HG03103 (cell line): ENCODE results near the gene GNAZ.
"Not testable (repeated sequence)": the region's sequence is repeated elsewhere in the genome, so short reads cannot be mapped to it uniquely, and the experiment has no call there.

Experiments used
- ATAC-seq: cut with Tn5 transposase; IDR thresholded peaks from one replicate; pipeline ENCODE4 v1.9.1; 2021; ENCODE audit warnings: low read depth; ENCODE audit not compliant: unreplicated experiment

GNAZ gene

DNA sequence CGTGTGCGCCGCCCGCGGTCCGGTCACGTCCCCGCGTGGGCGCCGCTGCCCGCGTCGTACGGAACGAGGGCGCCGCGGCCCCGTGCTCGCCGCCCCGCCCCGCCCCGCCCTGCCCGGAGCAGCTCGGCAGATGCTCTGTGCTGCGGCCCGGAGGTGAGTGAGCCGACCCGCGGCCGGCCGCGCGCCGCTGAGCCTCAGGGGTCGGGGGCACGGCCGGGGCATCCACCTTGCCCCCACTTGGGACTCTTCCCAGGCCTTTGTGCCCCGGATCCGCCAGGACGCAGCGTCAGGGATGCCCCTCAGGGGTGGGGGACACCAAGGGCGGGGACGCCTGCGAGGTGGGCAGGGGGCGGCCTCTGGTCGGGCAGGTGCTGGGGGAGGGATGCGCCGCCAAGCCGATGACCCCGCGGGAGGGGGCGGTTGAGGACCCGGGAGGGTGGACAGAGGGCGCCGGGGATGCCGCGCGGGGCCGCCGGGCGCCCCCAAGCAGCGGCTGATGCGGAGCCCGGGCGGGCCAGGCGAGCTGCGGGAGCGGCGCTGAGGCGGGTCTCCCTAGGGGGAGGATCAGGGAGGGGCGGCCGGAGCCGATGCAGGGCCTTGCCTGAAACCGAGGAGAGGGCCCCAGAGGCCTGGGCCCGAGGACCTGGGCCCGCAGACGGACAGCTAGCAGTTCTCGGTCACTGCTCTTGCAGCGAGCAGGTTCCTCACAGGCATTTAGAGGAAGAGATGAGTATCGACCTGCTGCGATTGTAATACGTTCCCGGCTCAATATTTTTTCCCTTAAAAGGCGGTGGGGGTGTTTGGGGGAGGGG, at the start of gene GNAZ:
GNAZ (plus strand) TSS at position 102 of the 812 bp plus-strand sequence. CDS start 25,177 bp downstream, outside the sequence.
- ATAC-seq: no peak

- no peak for ATAC-seq
These were observed 49.5 kb upstream of the GNAZ start for GRCh38 chr22:23020659-23021293.

- not testable (repeated sequence) for ATAC-seq
These were observed 48.5 kb upstream of the GNAZ start for GRCh38 chr22:23021660-23022353.

GRCh38 chr22:23023294-23023693, 47.0 kb upstream of the GNAZ start:
- ATAC-seq: no peak

- ATAC-seq: no peak
These were observed 43.5 kb upstream of the GNAZ start for GRCh38 chr22:23026777-23027176.

DNA sequence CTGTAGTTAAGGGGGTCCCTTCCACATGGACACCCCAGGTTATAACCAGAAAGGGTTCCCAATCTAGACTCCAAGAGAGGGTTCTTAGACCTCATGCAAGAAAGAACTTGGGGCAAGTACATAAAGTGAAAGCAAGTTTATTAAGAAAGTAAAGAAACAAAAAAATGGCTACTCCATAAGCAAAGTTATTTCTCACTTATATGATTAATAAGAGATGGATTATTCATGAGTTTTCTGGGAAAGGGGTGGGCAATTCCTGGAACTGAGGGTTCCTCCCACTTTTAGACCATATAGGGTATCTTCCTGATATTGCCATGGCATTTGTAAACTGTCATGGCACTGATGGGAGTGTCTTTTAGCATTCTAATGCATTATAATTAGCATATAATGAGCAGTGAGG, 42.5 kb upstream of the GNAZ start:
- not testable (repeated sequence) for ATAC-seq

DNA sequence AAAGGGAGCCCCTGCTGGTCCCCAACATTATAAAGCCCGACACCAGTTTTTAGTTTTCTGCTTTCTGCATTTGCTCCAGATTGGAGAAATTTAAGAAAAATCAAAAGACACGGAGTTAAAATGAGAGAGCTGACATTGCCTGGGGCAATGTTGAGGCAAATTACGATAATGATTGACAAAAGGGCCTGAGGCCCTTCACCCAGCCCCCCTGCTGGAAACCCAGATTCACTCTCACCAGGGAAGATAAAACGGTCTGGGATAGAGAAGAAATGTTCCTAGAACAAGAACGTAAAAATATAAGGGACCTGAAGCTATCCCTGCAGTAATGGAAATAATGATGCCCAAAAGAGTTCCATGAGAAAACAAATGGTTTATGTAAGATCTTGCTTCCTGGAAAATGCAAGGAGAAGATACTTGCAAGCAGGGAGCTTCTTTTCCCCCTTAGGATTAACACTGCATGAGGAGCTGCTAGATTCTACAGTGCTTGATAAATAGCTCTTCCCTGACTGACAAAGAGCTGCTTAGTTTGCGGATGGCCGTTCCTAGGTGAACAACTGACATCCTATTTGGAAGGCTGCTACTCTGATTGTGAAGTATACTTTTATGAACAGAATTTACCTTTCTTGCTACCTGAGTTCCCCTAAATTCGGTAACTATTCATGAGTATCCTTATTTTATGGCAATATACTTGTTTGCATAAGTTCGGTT, 40.6 kb upstream of the GNAZ start:
- no peak for ATAC-seq

DNA sequence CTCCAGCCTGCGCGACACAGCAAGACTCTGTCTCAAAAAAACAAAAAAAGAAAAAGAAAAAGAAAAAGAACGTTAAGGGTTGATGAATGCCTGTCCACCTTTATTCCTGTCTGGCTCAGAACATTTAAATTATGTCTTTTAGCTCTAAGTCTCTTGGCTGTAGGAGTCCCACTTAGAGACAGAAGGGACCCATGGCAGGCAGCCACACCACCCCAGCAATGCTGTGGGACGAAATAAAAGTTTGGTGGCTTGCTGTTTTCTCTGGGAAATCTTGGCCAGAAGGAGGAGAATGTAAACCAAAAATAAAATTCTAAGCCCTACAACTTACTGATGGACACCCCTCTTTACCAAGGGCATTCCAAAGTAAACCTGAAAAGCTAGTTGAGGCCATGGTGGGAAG, 38.9 kb upstream of the GNAZ start:
- no peak for ATAC-seq

DNA sequence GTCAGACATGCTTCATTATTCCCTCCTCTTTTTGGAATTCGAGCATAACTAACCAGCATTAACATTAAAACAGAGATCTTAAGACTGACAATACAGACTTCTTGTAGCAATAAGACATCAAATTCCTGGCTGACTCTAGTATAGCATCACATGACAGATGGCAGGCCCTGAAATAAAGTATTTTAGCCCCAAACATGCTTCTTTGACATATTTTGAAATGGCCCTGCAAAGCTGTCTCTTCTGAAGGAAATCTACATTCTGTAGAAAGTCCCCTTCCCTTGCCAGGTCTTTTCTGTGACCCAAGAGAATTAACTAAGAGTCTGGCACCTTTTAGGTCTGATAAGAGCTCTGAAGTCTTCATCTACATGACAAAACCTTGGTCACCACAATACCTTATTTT, 38.5 kb upstream of the GNAZ start:
- ATAC-seq: no peak

- ATAC-seq: no peak
These were observed 37.7 kb upstream of the GNAZ start for GRCh38 chr22:23032658-23033057.

DNA sequence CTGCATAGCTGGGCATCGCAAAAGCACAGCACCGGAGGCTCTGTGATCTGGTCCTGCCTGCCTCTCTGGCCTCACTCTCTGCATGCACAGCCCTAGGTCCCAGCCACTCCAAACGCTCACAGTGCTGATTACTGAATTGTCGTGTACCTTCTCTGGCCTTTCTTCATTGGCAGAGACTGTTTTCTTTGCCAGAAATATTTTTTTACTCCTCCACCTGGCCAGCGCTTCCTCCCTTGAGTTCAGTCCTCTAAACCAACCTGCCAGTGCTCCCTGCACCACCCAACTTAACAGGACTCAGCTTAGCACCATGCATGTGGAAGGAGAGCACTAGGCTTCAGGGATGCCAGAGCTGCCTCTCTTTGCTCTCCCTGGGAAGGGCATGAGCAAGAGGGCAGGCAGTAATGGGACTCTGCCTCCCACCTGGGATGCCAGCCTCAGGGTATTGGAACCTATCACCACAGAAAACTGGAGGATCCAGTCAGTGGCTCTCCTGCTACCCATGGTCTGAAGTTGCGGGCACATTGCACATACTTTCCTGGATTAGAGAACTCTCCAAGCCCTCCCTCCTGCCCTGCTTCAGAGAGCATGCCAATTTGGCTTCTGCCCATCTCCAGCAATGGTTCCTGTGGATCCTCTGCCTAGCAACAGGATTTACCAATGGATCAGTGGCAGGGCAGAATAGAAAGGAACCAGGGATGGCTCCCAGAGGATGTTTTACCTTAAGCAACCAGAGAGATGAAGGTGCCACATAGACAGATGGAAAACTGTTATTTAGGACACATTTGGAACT, 37.0 kb upstream of the GNAZ start:
- no peak for ATAC-seq

GRCh38 chr22:23034621-23035556, 35.4 kb upstream of the GNAZ start:
- ATAC-seq: no peak

DNA sequence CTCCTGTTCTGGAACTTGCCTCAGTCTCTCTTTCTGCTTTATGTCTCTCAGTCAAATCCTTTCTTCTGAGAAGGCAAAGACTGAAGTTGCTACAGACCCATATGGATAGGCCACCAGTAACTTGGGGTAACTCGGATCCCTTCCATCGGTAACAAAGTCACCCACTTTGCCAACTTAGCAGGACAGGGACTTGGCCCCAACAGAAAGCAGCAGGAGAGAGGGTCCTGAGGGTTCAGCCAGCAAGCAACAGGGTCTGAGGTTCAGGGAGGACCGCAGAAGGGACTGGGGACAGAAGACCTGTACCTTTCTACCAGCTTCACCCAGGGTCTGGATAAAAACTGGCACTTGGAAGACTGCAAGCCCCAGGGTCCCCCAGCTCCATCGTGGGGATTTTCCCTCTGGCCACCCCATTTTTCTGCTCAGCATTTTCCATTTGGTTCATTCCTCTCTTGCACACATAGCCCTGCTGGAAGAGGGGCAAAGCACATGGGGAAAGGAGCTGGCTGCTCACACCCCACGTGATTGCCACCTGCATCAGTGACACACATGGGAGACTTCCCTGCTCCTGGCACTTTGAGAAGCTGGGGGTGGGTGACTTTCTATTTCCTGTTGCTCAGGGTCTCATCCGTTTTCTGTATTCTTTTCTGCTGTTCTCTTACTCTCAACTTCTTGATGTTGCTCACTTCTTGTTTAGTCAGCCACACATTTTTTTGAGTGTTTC, 34.6 kb upstream of the GNAZ start:
- no peak for ATAC-seq

DNA sequence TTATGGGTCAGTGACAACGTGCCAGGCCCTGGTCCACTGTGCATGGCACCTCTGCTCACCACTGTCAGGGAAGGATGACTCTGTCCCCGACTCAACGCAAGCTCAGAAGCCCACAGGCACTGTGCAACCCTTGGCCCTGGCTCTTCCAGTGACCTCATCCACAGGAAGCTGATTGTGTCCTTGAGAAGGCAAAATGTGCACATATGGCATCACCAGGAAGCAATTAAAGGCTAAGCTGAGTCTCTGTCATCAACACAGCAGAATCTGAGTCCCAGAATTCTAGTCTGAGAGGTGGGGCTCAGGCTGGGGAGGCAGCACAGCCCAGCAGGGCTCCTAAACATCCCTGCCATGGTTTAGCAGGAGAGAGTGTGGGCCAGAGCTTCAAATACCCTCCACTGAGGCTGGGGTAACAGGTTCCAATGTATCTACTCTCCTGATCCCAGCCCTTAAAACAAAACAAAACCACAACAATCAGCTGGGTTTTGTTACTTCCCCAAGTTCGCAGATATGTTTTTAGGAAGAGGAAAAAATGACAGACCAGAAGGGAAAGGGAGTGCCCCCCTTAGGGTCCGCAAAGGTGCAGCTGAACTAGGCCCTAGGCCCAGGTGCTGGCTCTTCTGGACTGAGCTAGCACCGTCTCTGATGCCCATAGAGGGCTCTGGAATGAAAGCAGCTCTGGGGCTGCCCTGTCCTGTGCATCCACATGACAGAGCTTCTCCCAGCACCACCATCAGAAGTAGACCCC, 33.5 kb upstream of the GNAZ start:
- no peak for ATAC-seq

GRCh38 chr22:23037429-23038333, 32.6 kb upstream of the GNAZ start:
- no peak for ATAC-seq

DNA sequence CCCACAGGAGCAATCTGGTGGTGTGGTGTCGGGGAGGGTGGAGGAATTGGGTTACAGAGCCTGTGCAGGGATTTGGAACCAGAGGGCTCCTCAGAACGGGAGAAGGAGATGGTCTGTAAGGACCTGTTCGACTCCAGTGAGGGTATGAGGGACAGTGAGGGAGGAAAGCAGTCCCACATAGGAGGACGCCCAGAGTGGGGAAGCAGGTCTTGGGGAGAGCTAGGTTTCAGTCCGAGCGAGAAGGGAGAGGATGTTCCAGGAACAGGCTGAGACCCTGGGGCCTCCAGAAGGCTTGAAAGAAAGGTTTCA, 32.0 kb upstream of the GNAZ start:
- no peak for ATAC-seq

GRCh38 chr22:23038902-23039301, 31.4 kb upstream of the GNAZ start:
- ATAC-seq: no peak
